Erythroblast (primary cell): ENCODE data around the gene SPOCD1.

Source experiments
- GATA1 ChIP-seq: IDR thresholded peaks from 2 replicates; pipeline ENCODE4 v1.6.1; 2011; ENCODE audit warnings: low read depth, mild to moderate bottlenecking, control low read depth, low read length, moderate library complexity
- POLR2A ChIP-seq: IDR thresholded peaks from 2 replicates; pipeline ENCODE4 v1.6.1; 2011; ENCODE audit warnings: mild to moderate bottlenecking, low read length

DNA sequence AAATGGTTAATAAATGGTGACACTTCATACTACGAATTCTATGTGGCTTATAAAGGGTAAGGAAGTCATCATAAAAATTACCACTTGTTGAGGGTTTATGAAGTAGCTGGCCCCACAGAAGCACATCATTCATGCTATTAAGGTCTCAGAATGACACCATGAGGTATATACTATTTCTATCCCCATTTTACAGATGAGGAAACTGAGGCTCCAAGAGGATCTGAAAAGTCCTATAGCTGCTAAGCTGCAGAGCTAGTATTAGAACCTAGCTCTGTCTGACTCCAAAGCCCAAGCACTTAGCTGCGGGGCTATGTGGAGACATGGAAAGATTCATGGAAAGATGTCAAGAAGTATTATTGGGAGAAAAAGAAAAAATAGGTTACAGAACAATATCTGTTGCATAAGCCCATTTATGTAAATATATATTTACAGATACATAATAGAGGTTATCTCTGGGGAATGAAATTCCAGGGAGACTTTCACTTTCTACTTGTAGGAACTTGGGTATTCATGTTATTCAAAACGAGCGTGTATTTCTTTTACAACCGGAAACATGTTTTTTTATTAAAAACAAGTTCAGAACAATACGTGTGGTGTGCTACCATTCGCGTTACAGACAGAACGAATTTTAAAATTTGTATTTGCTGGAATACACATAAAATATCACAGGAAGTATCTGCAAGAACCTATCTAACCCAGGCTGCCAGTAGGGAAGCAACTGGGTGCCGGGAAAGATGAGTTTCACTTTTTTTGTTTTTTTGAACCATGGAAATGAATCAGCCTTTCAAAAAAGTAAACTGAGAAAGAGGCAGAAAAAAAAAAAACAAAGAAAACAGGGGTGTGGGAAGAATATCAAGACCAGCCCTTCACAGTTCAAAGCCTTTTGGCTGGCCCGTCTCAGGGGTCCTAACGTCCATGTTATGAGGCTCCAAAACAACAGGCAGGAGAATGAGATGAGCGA lies 13.4 kb downstream of the SPOCD1 start:
- no peak for TF ChIP-seq POLR2A
- no peak for TF ChIP-seq GATA1
